Nephron progenitor cell (in vitro differentiated cells): ENCODE results near the gene USP22.

Experiments used
- DNase-seq: peaks from one replicate; pipeline ENCODE4 v3.0.0; 2021
- H3K27ac Mint-ChIP-seq: 2 replicates; pipeline ENCODE4 v1.8.0; 2021; ENCODE audit warnings: mild to moderate bottlenecking, moderate library complexity, mixed read lengths
- H3K27me3 Mint-ChIP-seq: 2 replicates; pipeline ENCODE4 v1.8.0; 2021; ENCODE audit warnings: mild to moderate bottlenecking, low read depth, mixed read lengths; ENCODE audit not compliant: poor library complexity
- H3K36me3 Mint-ChIP-seq: 2 replicates; pipeline ENCODE4 v1.8.0; 2021; ENCODE audit warnings: low read depth, mixed read lengths
- H3K4me1 Mint-ChIP-seq: 2 replicates; pipeline ENCODE4 v1.8.0; 2021; ENCODE audit warnings: mixed read lengths
- H3K4me3 Mint-ChIP-seq: 2 replicates; pipeline ENCODE4 v1.8.0; 2021; ENCODE audit warnings: mild to moderate bottlenecking, moderate library complexity, mixed read lengths
- H3K9me3 Mint-ChIP-seq: 2 replicates; pipeline ENCODE4 v1.8.0; 2021; ENCODE audit warnings: mild to moderate bottlenecking, moderate library complexity, mixed read lengths
- TF ChIP-seq, protein P1 (sequence below): fragments of 200-600 bp; sonication (generic); IDR thresholded peaks from 2 replicates; pipeline ENCODE4 v1.5.0; 2021; ENCODE audit warnings: antibody characterized with exemption

Gene USP22

DNA sequence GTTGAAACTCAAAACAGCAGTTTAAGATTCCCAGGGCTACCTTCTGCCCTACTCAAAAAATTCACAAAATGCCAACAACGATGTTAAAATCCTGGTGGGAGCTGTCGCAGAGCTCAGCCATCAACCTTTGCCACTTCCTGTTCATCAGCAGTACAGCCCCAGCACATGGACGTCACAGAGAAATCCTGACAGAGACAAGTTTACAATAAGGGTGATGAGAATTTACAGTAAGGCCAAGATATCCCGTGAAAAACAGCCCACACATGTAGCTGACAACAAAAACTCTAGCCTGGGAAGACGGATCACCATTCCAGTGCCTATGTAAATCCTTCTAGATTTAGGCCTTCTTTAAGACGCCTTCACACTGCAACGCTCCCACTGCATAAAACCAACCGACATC, 18.8 kb downstream of the USP22 start:
- TF ChIP-seq, protein P1, sequence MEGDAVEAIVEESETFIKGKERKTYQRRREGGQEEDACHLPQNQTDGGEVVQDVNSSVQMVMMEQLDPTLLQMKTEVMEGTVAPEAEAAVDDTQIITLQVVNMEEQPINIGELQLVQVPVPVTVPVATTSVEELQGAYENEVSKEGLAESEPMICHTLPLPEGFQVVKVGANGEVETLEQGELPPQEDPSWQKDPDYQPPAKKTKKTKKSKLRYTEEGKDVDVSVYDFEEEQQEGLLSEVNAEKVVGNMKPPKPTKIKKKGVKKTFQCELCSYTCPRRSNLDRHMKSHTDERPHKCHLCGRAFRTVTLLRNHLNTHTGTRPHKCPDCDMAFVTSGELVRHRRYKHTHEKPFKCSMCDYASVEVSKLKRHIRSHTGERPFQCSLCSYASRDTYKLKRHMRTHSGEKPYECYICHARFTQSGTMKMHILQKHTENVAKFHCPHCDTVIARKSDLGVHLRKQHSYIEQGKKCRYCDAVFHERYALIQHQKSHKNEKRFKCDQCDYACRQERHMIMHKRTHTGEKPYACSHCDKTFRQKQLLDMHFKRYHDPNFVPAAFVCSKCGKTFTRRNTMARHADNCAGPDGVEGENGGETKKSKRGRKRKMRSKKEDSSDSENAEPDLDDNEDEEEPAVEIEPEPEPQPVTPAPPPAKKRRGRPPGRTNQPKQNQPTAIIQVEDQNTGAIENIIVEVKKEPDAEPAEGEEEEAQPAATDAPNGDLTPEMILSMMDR, result no peak
- DNase-seq, result no peak
- Mint-ChIP-seq H3K9me3 (no peaks in the 10 kb centered on the region), H3K36me3 (peaks cover 91% of the 10 kb centered on the region), H3K4me3 (no peak overlapping the region), H3K27ac (peak overlapping the region; percentile 56), H3K4me1 (peaks cover 23% of the 10 kb centered on the region), H3K27me3 (no peaks in the 10 kb centered on the region)

GRCh38 chr17:21021208-21021803, 21.5 kb downstream of the USP22 start:
- peak overlapping the region; percentile 57 for H3K27ac Mint-ChIP-seq
- no peak overlapping the region for H3K4me3 Mint-ChIP-seq
- H3K36me3 Mint-ChIP-seq, result peaks cover 91% of the 10 kb centered on the region
- H3K27me3 Mint-ChIP-seq, result no peaks in the 10 kb centered on the region
- no peak for DNase-seq
- TF ChIP-seq, protein P1, result no peak
- H3K4me1 Mint-ChIP-seq, result peaks cover 14% of the 10 kb centered on the region
- H3K9me3 Mint-ChIP-seq, result no peaks in the 10 kb centered on the region

GRCh38 chr17:21020622-21021021, 22.2 kb downstream of the USP22 start:
- Mint-ChIP-seq H3K4me1 (peaks cover 12% of the 10 kb centered on the region), H3K27ac (peak overlapping the region; percentile 87), H3K36me3 (peaks cover 91% of the 10 kb centered on the region), H3K9me3 (no peaks in the 10 kb centered on the region), H3K4me3 (no peak overlapping the region), H3K27me3 (no peaks in the 10 kb centered on the region)
- DNase-seq, result no peak
- TF ChIP-seq, protein P1, result no peak

DNA sequence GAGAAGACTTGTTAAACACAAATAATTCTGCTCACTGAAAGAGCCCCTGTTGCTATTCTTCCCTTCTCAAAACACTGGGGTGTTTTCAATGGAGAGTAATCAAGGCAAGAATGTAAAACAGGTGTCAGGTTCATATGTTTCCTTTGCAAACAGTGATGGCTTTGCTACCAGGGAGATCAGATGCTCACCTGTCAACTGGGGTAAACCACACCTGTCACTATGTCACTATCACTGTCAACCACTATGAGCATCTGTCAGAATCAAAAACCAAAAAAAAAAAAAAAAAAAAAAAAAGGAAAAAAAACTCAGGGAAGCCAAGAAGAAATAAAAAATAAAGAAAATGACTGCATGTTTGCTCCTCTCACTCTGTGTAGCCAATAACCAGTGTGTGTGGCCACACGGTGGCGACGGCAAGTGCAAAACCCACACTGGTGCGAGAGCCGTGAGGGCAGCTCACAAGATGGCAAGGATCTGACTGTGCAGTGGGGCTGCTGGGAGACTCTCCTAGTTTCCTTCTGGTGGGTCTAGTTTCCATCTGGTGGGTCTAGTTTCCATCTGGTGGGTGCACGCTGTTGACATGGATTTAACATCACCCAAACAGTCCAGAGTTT, 22.7 kb downstream of the USP22 start:
- Mint-ChIP-seq H3K27ac (peak overlapping the region; percentile 87), H3K36me3 (peaks cover 89% of the 10 kb centered on the region)

GRCh38 chr17:21018894-21019293, 23.9 kb downstream of the USP22 start:
- no peaks in the 10 kb centered on the region for H3K27me3 Mint-ChIP-seq
- no peak overlapping the region for H3K4me3 Mint-ChIP-seq
- H3K27ac Mint-ChIP-seq, result peak overlapping the region; percentile 18
- TF ChIP-seq, protein P1, result no peak
- peaks cover 89% of the 10 kb centered on the region for H3K36me3 Mint-ChIP-seq
- no peaks in the 10 kb centered on the region for H3K9me3 Mint-ChIP-seq
- DNase-seq, result no peak
- H3K4me1 Mint-ChIP-seq, result peaks cover 8% of the 10 kb centered on the region

More for the DNA sequence above, 22.7 kb downstream of the USP22 start:
- peaks cover 8% of the 10 kb centered on the region for H3K4me1 Mint-ChIP-seq
- H3K27me3 Mint-ChIP-seq, result no peaks in the 10 kb centered on the region
- H3K9me3 Mint-ChIP-seq, result no peaks in the 10 kb centered on the region
- H3K4me3 Mint-ChIP-seq, result no peak overlapping the region
- no peak for DNase-seq
- TF ChIP-seq, protein P1, result peak; percentile 10

DNA sequence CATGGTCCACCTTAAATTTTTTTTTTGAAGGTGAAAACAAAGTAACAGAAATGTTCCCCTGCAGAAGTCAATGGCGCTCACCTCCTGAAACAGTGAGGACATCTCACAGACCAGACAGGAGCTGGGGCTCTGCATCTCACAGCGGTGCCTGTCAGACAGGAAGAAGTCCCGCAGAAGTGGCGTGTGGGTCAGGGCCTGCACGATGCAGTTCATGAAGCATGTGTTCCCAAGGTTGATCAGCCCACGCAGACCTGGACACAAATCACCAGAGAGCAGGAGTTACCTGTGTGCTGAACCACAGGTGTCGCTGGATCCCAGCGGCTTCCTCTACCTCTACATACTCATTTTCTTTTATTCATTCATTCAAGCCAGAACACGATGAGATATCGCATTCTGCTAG, 24.9 kb downstream of the USP22 start:
- TF ChIP-seq, protein P1, result no peak
- peaks cover 89% of the 10 kb centered on the region for H3K36me3 Mint-ChIP-seq
- no peak for DNase-seq
- no peaks in the 10 kb centered on the region for H3K27me3 Mint-ChIP-seq
- no peaks in the 10 kb centered on the region for H3K9me3 Mint-ChIP-seq
- H3K27ac Mint-ChIP-seq, result no peak overlapping the region
- no peak overlapping the region for H3K4me3 Mint-ChIP-seq
- H3K4me1 Mint-ChIP-seq, result peaks cover 5% of the 10 kb centered on the region
